Epithelial cell of esophagus (primary cell): Measurements from ENCODE around the gene PARVG.

Source experiments
- DNase-seq: peaks from one replicate; pipeline ENCODE4 v3.0.0; 2010; ENCODE audit warnings: low read depth
- H3K4me3 ChIP-seq: 2 replicates; pipeline ENCODE4 v1.5.1; 2011; ENCODE audit warnings: mild to moderate bottlenecking, low read length, control low read depth
- CTCF ChIP-seq: IDR thresholded peaks from 2 replicates; pipeline ENCODE4 v1.5.1; 2011; ENCODE audit warnings: low read depth, mild to moderate bottlenecking, low read length, control low read depth, inconsistent platforms; ENCODE audit not compliant: insufficient read depth; ENCODE audit errors: missing control alignments

PARVG gene

GRCh38 chr22:44144046-44144569 lies 36.6 kb upstream of the PARVG start:
- TF ChIP-seq CTCF = no peak
- no peak overlapping the region for H3K4me3 ChIP-seq
- DNase-seq = no peak

GRCh38 chr22:44145544-44145943 lies 35.2 kb upstream of the PARVG start:
- H3K4me3 ChIP-seq = no peak overlapping the region
- no peak for DNase-seq
- no peak for TF ChIP-seq CTCF

- no peak overlapping the region for H3K4me3 ChIP-seq
- no peak for DNase-seq
- TF ChIP-seq CTCF = no peak
Observed at GRCh38 chr22:44146088-44146861, 34.5 kb upstream of the PARVG start.

GRCh38 chr22:44147008-44147645 lies 33.6 kb upstream of the PARVG start:
- no peak overlapping the region for H3K4me3 ChIP-seq
- DNase-seq = no peak
- no peak for TF ChIP-seq CTCF

GRCh38 chr22:44147821-44148574 lies 32.7 kb upstream of the PARVG start:
- DNase-seq = no peak
- TF ChIP-seq CTCF = no peak

GRCh38 chr22:44151676-44152075 lies 29.0 kb upstream of the PARVG start:
- H3K4me3 ChIP-seq = no peak overlapping the region
- no peak for TF ChIP-seq CTCF
- no peak for DNase-seq

More at GRCh38 chr22:44147821-44148574, 32.7 kb upstream of the PARVG start:
- H3K4me3 ChIP-seq = no peak overlapping the region
